D721Med (cell line): ENCODE results near the gene SYNGR3.

Experiments used
- DNase-seq: peaks from one replicate; pipeline ENCODE4 v3.0.0; 2011; ENCODE audit warnings: low spot score; ENCODE audit not compliant: insufficient read length
- FAIRE-seq: peaks from 2 replicates; lab custom pipeline; 2011; peaks lifted over from hg19 to GRCh38; lab: Jason Lieb, UNC
- CTCF ChIP-seq: IDR thresholded peaks from 2 replicates; pipeline ENCODE4 v1.5.1; 2012; ENCODE audit warnings: mild to moderate bottlenecking, control low read depth; ENCODE audit not compliant: insufficient read depth; ENCODE audit errors: missing control alignments

Gene SYNGR3

DNA sequence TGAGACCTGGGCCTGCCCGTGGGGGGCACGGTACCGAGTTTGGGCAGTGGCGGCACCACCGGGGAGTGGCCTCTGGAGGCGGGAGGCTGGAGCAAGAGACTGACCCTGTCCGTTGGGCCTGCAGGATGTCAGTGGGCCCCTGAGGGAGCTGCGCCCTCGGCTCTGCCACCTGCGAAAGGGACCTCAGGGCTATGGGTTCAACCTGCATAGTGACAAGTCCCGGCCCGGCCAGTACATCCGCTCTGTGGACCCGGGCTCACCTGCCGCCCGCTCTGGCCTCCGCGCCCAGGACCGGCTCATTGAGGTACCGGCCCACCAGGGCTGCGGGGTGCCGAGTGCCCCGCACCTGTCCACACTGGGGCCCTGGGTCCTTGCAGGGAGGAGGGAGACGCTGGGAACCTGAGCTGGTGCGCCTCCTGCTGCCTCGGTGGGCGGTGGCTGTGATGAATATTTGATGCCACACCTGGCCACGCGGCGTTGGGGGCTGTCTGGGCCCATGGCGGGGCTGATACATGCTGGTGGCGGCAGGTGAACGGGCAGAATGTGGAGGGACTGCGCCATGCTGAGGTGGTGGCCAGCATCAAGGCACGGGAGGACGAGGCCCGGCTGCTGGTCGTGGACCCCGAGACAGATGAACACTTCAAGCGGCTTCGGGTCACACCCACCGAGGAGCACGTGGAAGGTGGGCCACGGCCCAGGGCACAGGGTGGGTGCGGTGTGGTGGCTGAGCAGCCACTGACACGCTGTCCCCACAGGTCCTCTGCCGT lies 46.6 kb downstream of the SYNGR3 start:
- DNase-seq (no peak), FAIRE-seq (no peak)
- no peak for TF ChIP-seq CTCF

- DNase-seq = no peak
- no peak for TF ChIP-seq CTCF
- no peak for FAIRE-seq
These were observed 47.3 kb downstream of the SYNGR3 start for GRCh38 chr16:2037115-2037514.

GRCh38 chr16:2037647-2038381 lies 48.0 kb downstream of the SYNGR3 start:
- DNase-seq = no peak
- TF ChIP-seq CTCF = no peak
- no peak for FAIRE-seq

DNA sequence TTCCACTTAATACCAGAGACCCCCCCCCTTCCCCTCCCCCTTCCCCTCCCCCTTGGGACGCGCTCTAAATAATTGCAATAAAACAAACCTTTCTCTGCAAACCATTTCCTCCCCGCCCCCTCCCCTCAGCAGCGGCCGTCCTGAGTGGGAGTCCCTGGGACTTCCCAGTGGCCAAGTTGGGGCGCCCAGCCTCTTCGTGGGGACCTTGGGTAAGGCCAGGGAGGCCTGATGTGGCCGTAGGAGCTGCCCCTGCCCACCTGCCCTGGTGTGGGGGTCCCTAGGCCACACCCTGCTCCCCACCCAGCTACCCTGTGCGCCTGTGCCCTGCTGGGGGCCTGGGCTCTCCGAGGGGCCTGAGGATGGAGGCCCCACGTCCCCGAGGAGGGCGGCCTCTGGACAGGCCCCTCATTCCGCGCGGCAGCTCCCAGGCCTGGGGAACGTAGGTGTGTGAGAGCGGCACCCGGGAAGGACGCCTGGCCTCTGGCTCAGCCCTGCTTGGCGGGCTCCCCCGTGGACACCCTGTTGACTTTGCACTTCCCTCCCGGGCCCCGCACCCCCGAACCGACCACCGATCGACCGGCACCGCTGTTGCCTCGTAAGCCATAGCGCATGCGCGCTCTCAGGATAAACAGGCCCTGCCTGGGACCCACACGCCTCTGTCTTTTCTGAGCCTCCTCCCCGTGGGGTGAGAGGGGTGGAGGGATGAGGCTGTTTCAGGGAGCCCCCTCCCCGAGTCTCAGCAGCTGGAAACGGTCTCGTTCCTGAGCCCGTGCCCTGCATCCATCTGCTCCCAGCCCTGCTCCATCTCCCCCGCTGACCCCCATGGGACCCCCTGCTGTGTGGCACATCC lies 48.8 kb downstream of the SYNGR3 start:
- DNase-seq (no peak), FAIRE-seq (no peak)
- no peak for TF ChIP-seq CTCF

DNA sequence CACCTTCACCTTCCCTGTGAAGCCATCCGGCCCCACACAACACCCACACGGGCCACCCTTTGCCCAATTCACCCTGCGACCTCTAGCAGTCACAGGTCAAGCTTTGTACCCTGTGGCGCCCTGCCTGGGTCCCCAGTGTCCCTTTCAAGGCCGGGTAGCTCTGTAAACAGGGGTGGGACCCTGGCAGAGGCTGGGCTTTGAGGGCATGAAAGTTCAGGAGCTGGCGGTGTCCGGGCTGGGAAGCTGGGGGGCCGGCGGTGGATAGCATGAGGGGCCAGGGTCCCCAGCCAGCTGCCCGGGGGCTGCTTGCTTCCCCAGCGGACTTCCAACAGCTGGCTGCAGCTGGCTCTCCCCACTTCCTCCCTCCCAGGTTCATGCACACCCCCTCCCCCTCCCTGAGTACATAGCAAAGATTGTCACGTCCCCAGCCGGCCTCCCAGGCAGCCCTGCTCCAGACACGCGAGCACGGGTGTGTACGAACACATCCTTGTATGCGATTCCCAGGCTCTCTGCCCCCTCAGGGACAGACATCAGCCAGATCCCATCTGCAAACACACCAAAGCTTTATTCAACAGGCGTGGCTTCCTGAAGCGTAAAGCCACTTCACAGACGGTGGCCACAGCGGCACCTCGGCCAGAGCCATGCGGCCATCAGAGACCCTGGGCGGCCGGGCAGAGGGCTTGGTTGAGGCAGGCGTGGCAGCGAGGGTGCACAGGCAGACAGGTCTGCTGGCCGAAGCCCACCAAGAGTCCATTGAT lies 49.7 kb downstream of the SYNGR3 start:
- FAIRE-seq (no peak), DNase-seq (no peak)
- TF ChIP-seq CTCF = no peak

GRCh38 chr16:2040041-2040786 lies 50.4 kb downstream of the SYNGR3 start:
- FAIRE-seq = no peak
- no peak for DNase-seq
- TF ChIP-seq CTCF = no peak
